Natural killer cell (primary cell): ENCODE results near the gene RDH11. TPM values are rescaled to one million over a fixed set of nuclear protein-coding genes. Genes with fewer than 3 reads are reported as not detected.
"Not testable (repeated sequence)": the region's sequence is repeated elsewhere in the genome, so short reads cannot be mapped to it uniquely, and the experiment has no call there.

ENCODE experiments used
- ATAC-seq, 3 donors: fragments of 150-1000 bp in 2 of 3; fragments of 200-7000 bp in 1 of 3; cut with Tn5 transposase; 1 replicate in 1 of 3; 2 replicates in 2 of 3; pipeline ENCODE4 v1.10.0; 2021; ENCODE audit warnings: mild to moderate bottlenecking in 2 of 3, moderate library complexity in 2 of 3
- DNase-seq, 2 donors: peaks; one replicate each; pipeline versions ENCODE4 v3.0.0 to v3.0.0-alpha.2; 2013 to 2021; ENCODE audit warnings: mixed read lengths in 1 of 2
- H3K27ac ChIP-seq: one replicate; pipeline ENCODE4 v1.5.1; 2013; ENCODE audit warnings: mild to moderate bottlenecking, low read length
- H3K27me3 ChIP-seq: one replicate; pipeline ENCODE4 v1.6.1; 2013; ENCODE audit warnings: low read length; ENCODE audit not compliant: control insufficient read depth, insufficient read depth
- H3K36me3 ChIP-seq: one replicate; pipeline ENCODE4 v1.6.1; 2013; ENCODE audit warnings: low read length; ENCODE audit not compliant: control insufficient read depth, insufficient read depth
- H3K4me1 ChIP-seq: one replicate; pipeline ENCODE4 v1.6.1; 2013; ENCODE audit warnings: low read length; ENCODE audit not compliant: control insufficient read depth, insufficient read depth
- H3K4me3 ChIP-seq: one replicate; pipeline ENCODE4 v1.5.1; 2013; ENCODE audit warnings: low read length
- H3K9me3 ChIP-seq: one replicate; pipeline ENCODE4 v1.6.1; 2013; ENCODE audit warnings: low read length; ENCODE audit not compliant: control insufficient read depth, insufficient read depth
- H3K27ac Mint-ChIP-seq, 2 donors: one replicate each; pipeline ENCODE4 v1.8.0; 2022; ENCODE audit warnings: mild to moderate bottlenecking in 2 of 2, mixed read lengths in 2 of 2, moderate library complexity in 1 of 2
- H3K27me3 Mint-ChIP-seq, 2 donors: one replicate each; pipeline ENCODE4 v1.8.0; 2022; ENCODE audit warnings: low read depth in 2 of 2, mixed read lengths in 2 of 2
- H3K36me3 Mint-ChIP-seq: one replicate; pipeline ENCODE4 v1.8.0; 2022; ENCODE audit warnings: mixed read lengths
- H3K4me1 Mint-ChIP-seq, 2 donors: one replicate each; pipeline ENCODE4 v1.8.0; 2022; ENCODE audit warnings: mixed read lengths in 2 of 2
- H3K4me3 Mint-ChIP-seq: one replicate; pipeline ENCODE4 v1.8.0; 2022; ENCODE audit warnings: mild to moderate bottlenecking, moderate library complexity, mixed read lengths
- H3K9me3 Mint-ChIP-seq, 2 donors: one replicate each; pipeline ENCODE4 v1.8.0; 2022; ENCODE audit warnings: mixed read lengths in 2 of 2
- CTCF ChIP-seq: fragments of 200-600 bp; IDR thresholded peaks from one replicate; pipeline ENCODE4 v1.8.0; 2022; ENCODE audit warnings: antibody characterized with exemption
- WGBS: methylation state at CpG from one replicate; pipeline ENCODE4 v1.1.7; 2013; ENCODE audit warnings: missing lambda C conversion rate; ENCODE audit not compliant: insufficient coverage; 5-methylcytosine and 5-hydroxymethylcytosine counted together
- intact Hi-C: fragments of 100-400 bp; cut with micrococcal nuclease; formaldehyde crosslinking; loops from one replicate; pipeline ENCODE4 v1.14.2; 2022
- total RNA-seq, 4 donors: library from RNA; stranded (reverse); fragments of 120-200 nt in 1 of 4; gene quantifications; one replicate each; pipeline versions ENCODE4 v1.2.3 to v1.2.4, GENCODE V29; 2013 to 2022

The RDH11 gene
- total RNA-seq, 3 donors from 2014 or later (not counting 1 experiment from before 2014, with no cell fraction given): 26.5 to 37.4 (median 33.6) TPM

- H3K27ac Mint-ChIP-seq: no peak overlapping the region
- 6% methylated on average over 3 of the region's 3 CpGs for WGBS
- H3K36me3 Mint-ChIP-seq: no peaks in the 10 kb centered on the region
- intact Hi-C loops: no loop called here
- DNase-seq: no peak
- H3K4me1 ChIP-seq: no peaks in the 10 kb centered on the region
- no peak for TF ChIP-seq CTCF
- ATAC-seq: no peak
- peaks cover 29 to 59% of the 10 kb centered on the region in 2 donors for H3K27me3 Mint-ChIP-seq
- no peaks in the 10 kb centered on the region for H3K9me3 ChIP-seq
- no peak overlapping the region for H3K27ac ChIP-seq
- H3K4me3 Mint-ChIP-seq: no peak overlapping the region
- no peak overlapping the region for H3K4me3 ChIP-seq
- peaks cover 6 to 12% of the 10 kb centered on the region in 2 donors for H3K4me1 Mint-ChIP-seq
- H3K36me3 ChIP-seq: no peaks in the 10 kb centered on the region
- no peaks in the 10 kb centered on the region for H3K9me3 Mint-ChIP-seq
- peaks cover 19% of the 10 kb centered on the region for H3K27me3 ChIP-seq
These were observed 26.7 kb upstream of the RDH11 start for GRCh38 chr14:67722293-67722692.

GRCh38 chr14:67721875-67722274, 26.3 kb upstream of the RDH11 start:
- intact Hi-C loops: no loop called here
- 63% methylated on average over 4 of the region's 5 CpGs for WGBS

GRCh38 chr14:67719866-67720265, 24.3 kb upstream of the RDH11 start:
- Histone ChIP-seq H3K27me3 (peaks cover 19% of the 10 kb centered on the region), H3K36me3 (no peaks in the 10 kb centered on the region), H3K27ac (no peak overlapping the region), H3K9me3 (no peaks in the 10 kb centered on the region), H3K4me3 (no peak overlapping the region), H3K4me1 (no peaks in the 10 kb centered on the region)
- Mint-ChIP-seq H3K27ac (no peak overlapping the region), H3K4me3 (no peak overlapping the region), H3K36me3 (no peaks in the 10 kb centered on the region), H3K4me1 (peaks cover 6 to 12% of the 10 kb centered on the region in 2 donors), H3K27me3 (peaks cover 24 to 55% of the 10 kb centered on the region in 2 donors), H3K9me3 (no peaks in the 10 kb centered on the region)
- DNase-seq (no peak), ATAC-seq (no peak)
- intact Hi-C loops: no loop called here
- TF ChIP-seq CTCF: no peak
- WGBS: 88% methylated on average over 1 of the region's 2 CpGs

More at GRCh38 chr14:67721875-67722274, 26.3 kb upstream of the RDH11 start:
- no peak overlapping the region for H3K4me3 Mint-ChIP-seq
- no peak for DNase-seq
- Histone ChIP-seq H3K36me3 (no peaks in the 10 kb centered on the region), H3K27ac (no peak overlapping the region), H3K4me1 (no peaks in the 10 kb centered on the region), H3K4me3 (no peak overlapping the region), H3K9me3 (no peaks in the 10 kb centered on the region), H3K27me3 (peaks cover 19% of the 10 kb centered on the region)
- H3K4me1 Mint-ChIP-seq: peaks cover 6 to 12% of the 10 kb centered on the region in 2 donors
- peaks cover 29 to 61% of the 10 kb centered on the region in 2 donors for H3K27me3 Mint-ChIP-seq
- no peak for ATAC-seq
- H3K27ac Mint-ChIP-seq: no peak overlapping the region
- H3K9me3 Mint-ChIP-seq: no peaks in the 10 kb centered on the region
- TF ChIP-seq CTCF: no peak
- H3K36me3 Mint-ChIP-seq: no peaks in the 10 kb centered on the region

GRCh38 chr14:67719385-67719784, 23.8 kb upstream of the RDH11 start:
- H3K9me3 ChIP-seq, H3K27ac Mint-ChIP-seq, H3K27ac ChIP-seq, H3K36me3 Mint-ChIP-seq, H3K4me3 Mint-ChIP-seq, H3K4me3 ChIP-seq, H3K9me3 Mint-ChIP-seq, DNase-seq, H3K36me3 ChIP-seq, ATAC-seq, H3K4me1 ChIP-seq, intact Hi-C loops: not testable (repeated sequence)
- Mint-ChIP-seq H3K4me1 (peaks cover 6 to 12% of the 10 kb centered on the region in 2 donors), H3K27me3 (peaks cover 23 to 52% of the 10 kb centered on the region in 2 donors)
- 93% methylated on average over 3 of the region's 3 CpGs for WGBS
- peaks cover 19% of the 10 kb centered on the region for H3K27me3 ChIP-seq
